ENCODE measurements around the gene RPS6KA2. TPM values are rescaled to one million over a fixed set of nuclear protein-coding genes. Genes with fewer than 3 reads are reported as not detected.

RPS6KA2 gene
- total RNA-seq, 2 donors from 2014 or later = 7.8 to 13.6 TPM

DNA sequence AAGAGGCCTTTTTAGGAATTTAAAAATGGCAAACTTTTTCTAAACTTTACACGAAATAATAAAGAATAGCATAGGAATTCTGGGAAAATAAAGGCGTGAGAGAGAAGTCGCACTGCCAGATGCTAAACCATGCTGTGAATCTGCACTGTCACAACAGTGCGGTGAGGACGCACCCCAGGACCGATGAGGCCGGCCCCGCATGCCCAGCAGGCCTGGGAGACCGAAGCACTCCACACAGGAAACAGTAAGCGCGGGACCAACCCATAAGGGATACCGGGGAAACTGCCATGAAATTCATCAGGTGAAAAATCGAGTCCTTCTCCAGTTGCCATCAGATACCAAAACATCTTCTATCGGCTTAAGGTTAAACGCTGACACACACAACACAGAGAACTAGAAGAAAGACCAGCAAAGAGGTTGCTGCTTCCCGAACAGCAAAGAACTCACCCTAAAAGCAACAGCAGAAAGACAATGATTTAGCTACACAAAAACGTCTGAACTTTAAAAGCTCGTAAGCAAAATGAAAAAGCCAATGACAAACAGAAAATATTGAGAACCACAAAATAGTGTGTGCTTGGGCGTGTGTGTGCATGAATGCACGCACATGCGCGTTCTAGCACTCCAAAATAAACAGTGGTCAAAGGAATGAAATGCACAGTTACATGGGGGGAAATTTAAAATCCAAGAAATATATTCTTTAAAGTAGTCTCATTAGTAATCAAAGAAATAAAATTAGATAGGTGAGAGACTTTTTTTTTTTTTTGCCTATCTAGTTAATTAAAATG is 55.9 kb downstream of the RPS6KA2 start:
- TF ChIP-seq, protein P1, sequence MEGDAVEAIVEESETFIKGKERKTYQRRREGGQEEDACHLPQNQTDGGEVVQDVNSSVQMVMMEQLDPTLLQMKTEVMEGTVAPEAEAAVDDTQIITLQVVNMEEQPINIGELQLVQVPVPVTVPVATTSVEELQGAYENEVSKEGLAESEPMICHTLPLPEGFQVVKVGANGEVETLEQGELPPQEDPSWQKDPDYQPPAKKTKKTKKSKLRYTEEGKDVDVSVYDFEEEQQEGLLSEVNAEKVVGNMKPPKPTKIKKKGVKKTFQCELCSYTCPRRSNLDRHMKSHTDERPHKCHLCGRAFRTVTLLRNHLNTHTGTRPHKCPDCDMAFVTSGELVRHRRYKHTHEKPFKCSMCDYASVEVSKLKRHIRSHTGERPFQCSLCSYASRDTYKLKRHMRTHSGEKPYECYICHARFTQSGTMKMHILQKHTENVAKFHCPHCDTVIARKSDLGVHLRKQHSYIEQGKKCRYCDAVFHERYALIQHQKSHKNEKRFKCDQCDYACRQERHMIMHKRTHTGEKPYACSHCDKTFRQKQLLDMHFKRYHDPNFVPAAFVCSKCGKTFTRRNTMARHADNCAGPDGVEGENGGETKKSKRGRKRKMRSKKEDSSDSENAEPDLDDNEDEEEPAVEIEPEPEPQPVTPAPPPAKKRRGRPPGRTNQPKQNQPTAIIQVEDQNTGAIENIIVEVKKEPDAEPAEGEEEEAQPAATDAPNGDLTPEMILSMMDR (IDR thresholded peaks at IDR 0.05) = no peak
- no peak overlapping the region for H3K9ac ChIP-seq (ENCODE audit: low read depth in 2 of 2, low read length in 2 of 2)
- no peak for DNase-seq
- no peak overlapping the region for H3K4me3 ChIP-seq
- H3K27me3 ChIP-seq = no peaks in the 10 kb centered on the region
- no peak overlapping the region for H3K27ac ChIP-seq
- no peaks in the 10 kb centered on the region for H3K36me3 ChIP-seq
- no peaks in the 10 kb centered on the region for H3K9me3 ChIP-seq
- no peaks in the 10 kb centered on the region for H3K4me1 ChIP-seq
- intact Hi-C loops (cut with DNase I) = no loop called here

DNA sequence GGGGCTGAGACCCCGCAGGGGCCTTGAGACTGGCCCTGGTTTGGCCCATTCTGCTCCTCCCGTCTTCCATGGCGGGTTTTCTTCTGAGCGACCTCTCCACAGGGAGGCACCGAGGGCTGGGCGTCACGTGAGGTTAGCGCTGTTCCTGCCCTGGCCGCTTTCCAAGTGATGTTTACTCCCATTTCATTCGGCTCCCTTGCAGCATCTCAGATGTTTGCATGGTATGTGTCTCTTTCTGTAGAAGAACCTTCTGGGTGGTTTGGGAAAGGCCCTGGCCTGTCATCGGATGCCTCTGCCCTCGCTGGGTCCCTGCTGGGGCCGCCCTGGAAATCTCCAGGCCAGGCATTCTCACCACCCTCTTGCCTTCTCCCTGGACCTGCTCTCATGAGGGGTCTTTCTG is 57.8 kb downstream of the RPS6KA2 start:
- Histone ChIP-seq H3K27me3 (no peaks in the 10 kb centered on the region), H3K9ac (ENCODE audit: low read depth in 2 of 2, low read length in 2 of 2) (no peak overlapping the region), H3K9me3 (no peaks in the 10 kb centered on the region), H3K4me1 (no peaks in the 10 kb centered on the region), H3K27ac (no peak overlapping the region), H3K36me3 (no peaks in the 10 kb centered on the region), H3K4me3 (no peak overlapping the region)
- TF ChIP-seq, protein P1 (IDR thresholded peaks at IDR 0.05) = no peak
- intact Hi-C loops (cut with DNase I) = no loop called here
- DNase-seq = no peak

DNA sequence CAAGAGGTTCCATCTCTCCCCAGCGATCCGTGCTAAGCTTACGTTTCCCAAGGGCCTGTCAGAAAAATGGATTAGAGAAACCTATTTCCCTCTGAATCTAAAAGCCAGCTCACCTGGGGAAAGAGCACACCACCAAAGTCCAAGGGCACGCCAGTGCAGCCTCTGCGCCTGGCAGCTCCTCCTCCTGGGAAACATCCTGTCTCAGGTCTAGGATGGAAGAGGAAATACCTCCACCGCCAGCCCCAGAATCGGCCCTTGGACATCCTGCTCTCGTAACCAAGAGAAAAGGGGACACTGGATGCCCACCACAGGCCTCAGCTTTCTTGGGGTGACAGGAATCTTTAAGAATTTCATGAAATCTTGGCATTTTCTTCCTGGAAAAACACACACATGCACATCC is 59.2 kb downstream of the RPS6KA2 start:
- H3K4me1 ChIP-seq = no peaks in the 10 kb centered on the region
- H3K4me3 ChIP-seq = no peak overlapping the region
- no peaks in the 10 kb centered on the region for H3K9me3 ChIP-seq
- TF ChIP-seq, protein P1 (IDR thresholded peaks at IDR 0.05) = no peak
- no peak overlapping the region for H3K27ac ChIP-seq
- no peak for DNase-seq
- H3K9ac ChIP-seq (ENCODE audit: low read depth in 2 of 2, low read length in 2 of 2) = no peak overlapping the region
- no peaks in the 10 kb centered on the region for H3K36me3 ChIP-seq
- intact Hi-C loops (cut with DNase I) = no loop called here
- H3K27me3 ChIP-seq = no peaks in the 10 kb centered on the region

DNA sequence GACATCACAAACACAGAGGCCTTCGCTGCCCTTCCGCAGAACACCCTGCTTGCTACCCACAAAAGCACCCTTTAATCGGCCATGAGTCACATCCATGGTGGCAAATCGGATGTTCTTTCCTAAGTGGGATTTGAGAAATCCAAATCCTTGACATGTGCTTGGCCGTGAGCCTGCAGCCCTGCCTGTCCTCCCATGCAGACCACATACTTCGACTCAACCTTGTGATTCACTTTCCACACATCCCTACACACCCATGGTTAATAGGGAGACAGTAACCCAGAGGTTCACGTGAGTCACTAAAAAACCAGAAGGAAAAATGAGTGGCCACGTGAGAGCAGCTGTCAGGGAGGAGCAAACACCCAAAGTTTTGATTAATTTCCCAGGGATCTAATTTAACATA is 59.9 kb downstream of the RPS6KA2 start:
- Histone ChIP-seq H3K27me3 (no peaks in the 10 kb centered on the region), H3K4me3 (no peak overlapping the region), H3K27ac (no peak overlapping the region), H3K9me3 (no peaks in the 10 kb centered on the region), H3K36me3 (no peaks in the 10 kb centered on the region), H3K9ac (ENCODE audit: low read depth in 2 of 2, low read length in 2 of 2) (no peak overlapping the region), H3K4me1 (no peaks in the 10 kb centered on the region)
- intact Hi-C loops (cut with DNase I) = no loop called here
- TF ChIP-seq, protein P1 (IDR thresholded peaks at IDR 0.05) = no peak
- no peak for DNase-seq

DNA sequence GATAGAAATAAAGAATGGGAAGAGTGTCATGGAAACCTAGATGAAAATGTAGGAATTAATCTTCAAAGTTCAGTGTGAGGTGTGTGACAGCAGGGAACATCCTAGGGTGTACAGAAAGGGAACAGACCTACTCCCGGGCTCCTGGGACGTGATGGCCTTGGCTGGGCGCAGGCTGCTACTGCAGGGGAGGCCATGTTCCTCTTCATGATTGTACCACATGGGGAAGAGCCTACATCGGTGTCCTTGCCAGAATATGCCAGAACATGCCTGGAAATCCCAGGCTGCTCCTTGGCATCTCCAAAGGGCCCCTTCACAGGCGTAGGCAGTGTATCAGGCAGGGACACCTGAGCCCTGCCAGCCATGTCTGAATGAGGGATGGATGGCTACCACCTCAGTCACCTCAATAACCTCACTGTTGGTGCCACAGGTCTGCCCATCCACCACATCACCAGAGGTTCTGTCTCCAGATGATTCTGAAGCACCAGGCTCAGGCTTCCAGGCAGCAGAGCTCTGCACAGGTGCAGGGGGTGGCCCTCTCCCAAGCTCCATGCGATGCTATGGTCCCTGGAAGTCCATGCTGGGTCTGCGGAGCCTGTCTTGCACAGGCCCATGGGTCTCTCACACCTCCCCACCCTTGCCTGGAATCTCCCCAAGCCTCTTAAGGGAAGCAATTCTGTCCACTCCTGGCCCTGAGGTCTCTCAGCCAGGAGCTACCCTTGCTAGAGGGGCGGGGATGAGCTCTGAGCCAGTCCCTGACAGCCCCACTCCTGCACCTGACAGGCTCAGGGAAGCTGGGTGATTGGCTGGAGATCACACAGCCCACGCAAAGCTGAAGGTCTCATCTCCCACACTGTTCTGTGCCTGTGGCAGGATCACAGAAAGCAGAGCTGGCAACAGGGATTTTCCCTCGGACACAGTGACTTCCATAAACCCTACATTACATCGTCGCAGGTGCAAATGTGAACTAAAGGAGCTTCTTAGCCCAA is 60.7 kb downstream of the RPS6KA2 start:
- H3K4me3 ChIP-seq = no peak overlapping the region
- DNase-seq = no peak
- TF ChIP-seq, protein P1 (IDR thresholded peaks at IDR 0.05) = no peak
- no peaks in the 10 kb centered on the region for H3K9me3 ChIP-seq
- H3K9ac ChIP-seq (ENCODE audit: low read depth in 2 of 2, low read length in 2 of 2) = no peak overlapping the region
- intact Hi-C loops (cut with DNase I) = no loop called here
- no peaks in the 10 kb centered on the region for H3K27me3 ChIP-seq
- no peaks in the 10 kb centered on the region for H3K36me3 ChIP-seq
- no peak overlapping the region for H3K27ac ChIP-seq
- no peaks in the 10 kb centered on the region for H3K4me1 ChIP-seq

Data from colonic mucosa (tissue), 4 donors.